Activated T-helper 2 cell treated with anti-CD3 and anti-CD28 coated beads, Interferon-gamma antibody, Interleukin-2, Interleukin-4, amounts not matched to agents 10 μg/mL and 5 μg/mL and 100 μg/mL, durations not matched to agents 14 hours and 24 hours and 36 hours (primary cell): Measurements from ENCODE around the gene ST8SIA6. TPM values are rescaled to one million over a fixed set of nuclear protein-coding genes. Genes with fewer than 3 reads are reported as not detected.
"Not testable (repeated sequence)": the region's sequence is repeated elsewhere in the genome, so short reads cannot be mapped to it uniquely, and the experiment has no call there.

Experiments used
- DNase-seq: peaks from one replicate; pipeline ENCODE4 v3.0.0; 2021; ENCODE audit warnings: low spot score
- H3K27ac Mint-ChIP-seq: one replicate; pipeline ENCODE4 v1.8.0; 2021; ENCODE audit warnings: mixed read lengths
- H3K27me3 Mint-ChIP-seq: one replicate; pipeline ENCODE4 v1.8.0; 2021; ENCODE audit warnings: low read depth, mixed read lengths
- H3K36me3 Mint-ChIP-seq: one replicate; pipeline ENCODE4 v1.8.0; 2021; ENCODE audit warnings: low read depth, mixed read lengths
- H3K4me1 Mint-ChIP-seq: one replicate; pipeline ENCODE4 v1.8.0; 2021; ENCODE audit warnings: low read depth, mixed read lengths
- H3K4me3 Mint-ChIP-seq: one replicate; pipeline ENCODE4 v1.8.0; 2021; ENCODE audit warnings: low read depth, mild to moderate bottlenecking, moderate library complexity, mixed read lengths
- H3K9me3 Mint-ChIP-seq: one replicate; pipeline ENCODE4 v1.8.0; 2021; ENCODE audit warnings: mixed read lengths
- intact Hi-C: fragments of 100-400 bp; cut with micrococcal nuclease; formaldehyde crosslinking; loops from one replicate; pipeline ENCODE4 v1.15.1; 2023
- total RNA-seq: library from RNA; stranded (reverse); gene quantifications from 2 replicates; pipeline ENCODE4 v1.2.3, GENCODE V29; 2022

Gene ST8SIA6, protein sequence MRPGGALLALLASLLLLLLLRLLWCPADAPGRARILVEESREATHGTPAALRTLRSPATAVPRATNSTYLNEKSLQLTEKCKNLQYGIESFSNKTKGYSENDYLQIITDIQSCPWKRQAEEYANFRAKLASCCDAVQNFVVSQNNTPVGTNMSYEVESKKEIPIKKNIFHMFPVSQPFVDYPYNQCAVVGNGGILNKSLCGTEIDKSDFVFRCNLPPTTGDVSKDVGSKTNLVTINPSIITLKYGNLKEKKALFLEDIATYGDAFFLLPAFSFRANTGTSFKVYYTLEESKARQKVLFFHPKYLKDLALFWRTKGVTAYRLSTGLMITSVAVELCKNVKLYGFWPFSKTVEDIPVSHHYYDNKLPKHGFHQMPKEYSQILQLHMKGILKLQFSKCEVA
- not detected in 2 replicates for total RNA-seq

DNA sequence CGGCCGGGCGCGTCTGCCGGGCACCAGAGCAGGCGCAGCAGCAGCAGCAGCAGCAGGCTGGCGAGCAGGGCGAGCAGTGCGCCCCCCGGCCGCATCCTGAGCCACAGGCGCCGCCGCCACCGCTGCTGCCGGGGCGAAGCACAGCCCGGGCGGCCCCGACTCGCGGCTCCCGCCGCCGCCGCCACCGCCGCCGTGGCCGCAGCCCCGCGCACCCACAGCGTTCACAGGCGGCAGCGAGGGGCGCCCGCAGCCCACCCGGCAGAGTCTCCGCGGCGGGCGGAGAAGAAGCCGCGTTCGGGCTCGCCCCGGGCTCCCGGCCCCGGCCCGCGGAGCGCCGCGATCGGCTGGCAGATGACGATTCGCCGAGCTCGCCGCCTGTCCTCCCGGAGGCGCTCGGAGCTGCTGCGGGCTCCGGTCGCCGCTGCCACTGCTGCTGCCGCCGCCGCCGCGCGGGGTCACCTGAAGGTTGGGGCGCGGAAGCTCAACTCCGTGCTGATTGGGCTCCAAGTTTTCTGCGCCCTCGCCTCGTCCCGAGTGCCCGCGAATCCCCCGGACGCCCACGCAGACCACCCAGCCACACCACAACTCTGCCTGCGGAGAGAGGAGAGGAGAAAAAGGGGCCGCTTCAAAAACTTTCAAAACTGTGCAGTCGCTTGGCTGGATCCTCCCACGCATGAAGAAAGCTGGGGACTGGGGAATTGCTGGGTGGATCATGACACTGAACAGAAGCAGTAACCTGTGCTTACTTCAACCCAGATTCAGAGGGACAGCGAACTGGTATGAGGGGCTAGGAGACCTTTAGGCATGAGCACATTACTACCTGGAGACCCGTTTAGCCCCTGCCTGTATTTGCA lies at the start of gene ST8SIA6:
Gene ST8SIA6, minus strand, starts transcription at position 435 of the 854 bp plus-strand sequence. Its CDS starts 340 bp downstream, at position 95.
- no peak within 1 kb of the TSS for H3K27ac Mint-ChIP-seq
- intact Hi-C loops = no loop called here
- peak within 1 kb of the TSS; percentile 78 for H3K4me3 Mint-ChIP-seq
- H3K36me3 Mint-ChIP-seq = peaks cover 8% of the 10 kb centered on the region
- H3K4me1 Mint-ChIP-seq = peaks cover 10% of the 10 kb centered on the region
- peak; percentile 31 for DNase-seq
- peaks cover 7% of the 10 kb centered on the region for H3K9me3 Mint-ChIP-seq
- peaks cover 60% of the 10 kb centered on the region for H3K27me3 Mint-ChIP-seq

DNA sequence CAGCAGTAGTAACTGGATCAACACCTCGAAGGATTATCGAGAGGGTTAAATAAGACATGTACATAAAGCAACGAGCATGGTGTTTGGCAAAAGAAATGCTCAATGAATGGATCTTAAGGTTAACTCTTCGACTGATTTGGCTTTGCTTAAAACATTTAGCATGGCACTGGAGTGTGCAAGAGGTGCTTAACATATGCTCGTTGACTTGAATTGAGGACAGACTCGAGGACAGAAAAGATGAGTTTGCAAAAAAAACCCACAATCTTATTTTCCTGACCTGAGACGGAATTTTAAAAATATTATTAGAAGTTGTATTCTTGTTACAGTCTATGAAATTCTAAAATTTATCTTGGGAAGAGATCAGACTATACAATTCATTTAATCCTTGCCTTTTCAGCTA lies 49.4 kb upstream of the ST8SIA6 start:
- Mint-ChIP-seq H3K4me1 (peaks cover 17% of the 10 kb centered on the region), H3K4me3 (no peak overlapping the region), H3K36me3 (no peaks in the 10 kb centered on the region), H3K27me3 (peaks cover 7% of the 10 kb centered on the region), H3K9me3 (peaks cover 9% of the 10 kb centered on the region), H3K27ac (no peak overlapping the region)
- DNase-seq = no peak
- intact Hi-C loops = no loop called here

DNA sequence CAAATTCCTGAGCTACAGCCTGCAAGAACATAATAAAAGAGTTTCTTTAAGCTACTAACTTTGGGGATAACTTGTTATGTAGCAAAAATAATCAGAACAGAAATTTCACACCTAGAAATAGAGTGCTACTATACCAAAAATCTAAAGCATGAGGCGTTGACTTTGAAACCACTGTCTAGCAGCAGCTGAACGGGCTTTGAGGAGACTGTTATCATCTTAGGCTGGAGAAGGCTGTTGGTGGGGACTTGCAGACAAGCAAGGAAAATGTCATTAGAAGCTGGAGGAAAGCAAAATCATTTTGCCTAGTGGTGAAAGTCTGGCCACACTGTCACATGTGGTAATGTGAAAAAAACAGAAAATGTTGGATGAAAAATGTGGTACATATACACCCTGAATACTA lies 48.4 kb upstream of the ST8SIA6 start:
- Mint-ChIP-seq H3K36me3 (no peaks in the 10 kb centered on the region), H3K9me3 (peaks cover 3% of the 10 kb centered on the region), H3K27me3 (peaks cover 8% of the 10 kb centered on the region), H3K4me3 (no peak overlapping the region), H3K27ac (no peak overlapping the region), H3K4me1 (peaks cover 11% of the 10 kb centered on the region)
- DNase-seq = no peak
- intact Hi-C loops = no loop called here

DNA sequence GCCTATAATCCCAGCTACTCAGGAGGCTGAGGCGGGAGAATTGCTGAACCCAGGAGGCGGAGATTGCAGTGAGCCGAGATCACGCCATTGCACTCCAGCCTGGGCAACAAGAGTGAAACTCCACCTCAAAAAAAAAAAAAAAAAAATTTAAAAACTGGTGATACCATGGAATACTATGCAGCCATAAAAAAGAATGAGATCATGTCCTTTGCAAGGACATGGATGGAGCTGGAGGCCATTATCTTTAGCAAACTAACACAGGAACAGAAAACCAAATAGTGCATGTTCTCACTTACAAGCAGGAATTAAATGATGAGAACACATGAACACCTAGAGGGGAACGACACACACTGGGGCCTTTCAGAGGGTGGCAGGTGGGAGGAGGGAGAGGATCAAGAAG lies 44.6 kb upstream of the ST8SIA6 start:
- intact Hi-C loops, H3K4me3 Mint-ChIP-seq, H3K27ac Mint-ChIP-seq, H3K36me3 Mint-ChIP-seq, H3K9me3 Mint-ChIP-seq, H3K4me1 Mint-ChIP-seq, DNase-seq: not testable (repeated sequence)
- peaks cover 18% of the 10 kb centered on the region for H3K27me3 Mint-ChIP-seq

DNA sequence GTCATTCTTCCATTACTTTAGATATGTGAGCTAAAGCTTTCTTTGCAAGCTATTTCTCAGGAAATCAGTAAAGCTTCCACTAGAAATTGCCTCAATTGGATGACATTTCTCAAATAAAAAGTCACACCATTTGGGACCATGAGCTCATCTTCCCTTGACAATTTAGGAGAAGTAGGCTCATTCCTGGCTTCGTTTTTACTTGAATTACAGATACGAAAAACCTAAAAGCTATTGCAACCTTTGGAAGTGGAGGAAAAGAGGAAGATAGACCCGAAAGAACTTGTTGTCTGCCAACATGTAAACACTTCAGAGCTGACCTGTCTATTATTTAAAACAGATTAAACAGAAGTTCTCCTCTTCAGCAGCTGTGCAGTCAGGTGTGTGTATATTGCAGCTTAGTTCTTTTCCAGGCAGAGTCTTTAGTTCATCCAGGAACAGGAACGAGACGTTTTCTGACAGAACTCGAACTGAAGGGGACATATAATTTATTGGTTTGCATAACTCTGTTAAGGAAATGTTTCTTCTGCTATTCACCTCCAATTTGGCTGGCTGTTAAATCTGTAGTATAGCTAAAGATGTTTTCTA lies 43.1 kb upstream of the ST8SIA6 start:
- Mint-ChIP-seq H3K4me1 (no peaks in the 10 kb centered on the region), H3K27ac (no peak overlapping the region), H3K9me3 (no peaks in the 10 kb centered on the region), H3K27me3 (peaks cover 15% of the 10 kb centered on the region), H3K4me3 (no peak overlapping the region), H3K36me3 (no peaks in the 10 kb centered on the region)
- intact Hi-C loops = no loop called here
- no peak for DNase-seq

DNA sequence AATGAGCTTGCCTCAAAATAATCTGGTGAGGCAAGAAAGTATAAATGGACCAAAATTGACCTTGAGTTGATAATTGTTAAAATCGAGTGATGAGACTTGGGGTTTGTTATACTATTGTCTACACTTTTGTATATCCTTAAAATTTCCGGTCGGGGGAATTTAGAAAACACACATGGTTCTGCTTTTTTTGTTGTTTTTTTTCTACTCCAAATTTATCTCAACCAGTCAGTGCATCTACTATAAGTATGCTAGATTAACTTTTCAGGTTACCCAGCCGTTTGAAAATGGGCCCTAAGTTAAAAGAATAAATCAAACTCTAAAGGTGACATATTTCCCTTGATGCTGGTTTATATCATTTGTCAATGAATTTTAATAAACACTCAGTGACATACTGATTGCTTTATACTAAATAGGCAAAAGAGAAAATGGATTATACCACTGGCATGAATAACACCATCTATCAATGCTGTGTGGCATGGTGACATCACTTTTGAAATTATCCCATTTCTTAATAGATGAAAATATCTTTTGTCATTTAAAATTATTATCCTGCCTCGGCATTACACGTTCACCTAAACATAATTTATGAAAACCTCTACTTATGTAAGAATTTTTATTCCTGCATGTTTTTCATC lies 40.3 kb upstream of the ST8SIA6 start:
- no peak overlapping the region for H3K4me3 Mint-ChIP-seq

DNA sequence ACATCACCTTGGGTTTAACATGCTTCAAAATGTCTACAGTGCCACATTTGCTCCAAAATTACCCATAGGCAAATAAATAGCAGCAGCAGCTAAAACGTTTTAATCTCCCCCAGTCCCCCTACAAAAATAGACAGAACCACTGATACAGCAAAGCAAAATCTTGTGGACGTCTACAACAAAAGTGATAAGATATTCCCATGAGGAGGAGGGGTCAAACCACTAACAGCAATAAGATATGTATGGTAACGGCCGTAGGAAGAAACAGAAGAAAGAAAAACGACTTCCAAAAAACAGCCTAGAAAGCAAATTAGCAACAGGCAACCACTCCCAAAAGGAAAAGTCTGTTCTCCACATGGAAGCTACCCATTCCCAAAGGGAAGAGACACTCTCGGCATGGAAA lies 34.5 kb upstream of the ST8SIA6 start:
- Mint-ChIP-seq H3K9me3 (no peaks in the 10 kb centered on the region), H3K27ac (no peak overlapping the region), H3K36me3 (no peaks in the 10 kb centered on the region), H3K4me1 (no peaks in the 10 kb centered on the region), H3K27me3 (peaks cover 3% of the 10 kb centered on the region), H3K4me3 (no peak overlapping the region)
- no peak for DNase-seq
- intact Hi-C loops = no loop called here

More for the DNA sequence above, 40.3 kb upstream of the ST8SIA6 start:
- Mint-ChIP-seq H3K36me3 (no peaks in the 10 kb centered on the region), H3K4me1 (no peaks in the 10 kb centered on the region), H3K27ac (no peak overlapping the region), H3K27me3 (peaks cover 13% of the 10 kb centered on the region), H3K9me3 (no peaks in the 10 kb centered on the region)
- no peak for DNase-seq
- intact Hi-C loops = no loop called here

DNA sequence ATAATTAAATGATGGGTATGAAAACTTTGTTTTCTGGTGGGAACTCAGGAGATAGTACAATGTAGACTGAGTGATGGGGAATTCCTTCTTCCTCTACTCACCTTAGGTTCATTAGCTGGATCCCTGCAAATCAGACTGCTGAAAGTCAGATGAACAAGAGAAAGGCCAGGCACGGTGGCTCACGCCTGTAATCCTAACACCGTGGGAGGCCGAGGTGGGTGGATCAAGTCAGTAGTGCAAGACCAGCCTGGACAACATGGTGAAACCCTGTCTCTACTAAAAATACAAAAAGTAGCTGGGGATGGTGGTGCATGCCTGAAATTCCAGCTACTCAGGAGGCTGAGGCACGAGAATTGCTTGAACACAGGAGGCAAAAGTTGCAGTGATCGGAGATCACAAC lies 28.7 kb upstream of the ST8SIA6 start:
- Mint-ChIP-seq H3K4me3 (no peak overlapping the region), H3K4me1 (no peaks in the 10 kb centered on the region), H3K27me3 (peaks cover under 1% of the 10 kb centered on the region), H3K36me3 (no peaks in the 10 kb centered on the region), H3K27ac (no peak overlapping the region), H3K9me3 (no peaks in the 10 kb centered on the region)
- DNase-seq = no peak
- intact Hi-C loops = no loop called here

DNA sequence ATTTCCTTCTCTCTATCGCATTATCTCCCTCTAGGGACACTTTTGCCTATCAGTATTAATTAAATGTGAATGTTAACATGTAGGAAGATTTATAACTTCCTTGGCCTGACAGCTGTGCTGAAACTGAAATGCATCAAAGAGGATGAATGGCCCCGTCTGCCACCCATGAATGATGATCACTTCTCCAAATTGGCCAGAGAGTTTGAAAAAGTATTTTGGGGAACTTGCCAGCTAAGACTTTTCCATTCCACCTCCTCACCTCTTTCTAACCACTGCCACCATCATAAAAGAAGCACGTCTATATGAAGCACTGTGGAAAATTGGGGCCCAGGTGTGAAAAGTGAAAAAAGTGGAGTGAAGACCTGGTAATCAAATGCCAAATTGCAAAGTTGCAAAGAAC lies 25.4 kb upstream of the ST8SIA6 start:
- intact Hi-C loops = no loop called here
- H3K36me3 Mint-ChIP-seq = no peaks in the 10 kb centered on the region
- no peaks in the 10 kb centered on the region for H3K4me1 Mint-ChIP-seq
- no peak for DNase-seq
- no peaks in the 10 kb centered on the region for H3K9me3 Mint-ChIP-seq
- peaks cover 10% of the 10 kb centered on the region for H3K27me3 Mint-ChIP-seq
- H3K27ac Mint-ChIP-seq = no peak overlapping the region
- H3K4me3 Mint-ChIP-seq = no peak overlapping the region

DNA sequence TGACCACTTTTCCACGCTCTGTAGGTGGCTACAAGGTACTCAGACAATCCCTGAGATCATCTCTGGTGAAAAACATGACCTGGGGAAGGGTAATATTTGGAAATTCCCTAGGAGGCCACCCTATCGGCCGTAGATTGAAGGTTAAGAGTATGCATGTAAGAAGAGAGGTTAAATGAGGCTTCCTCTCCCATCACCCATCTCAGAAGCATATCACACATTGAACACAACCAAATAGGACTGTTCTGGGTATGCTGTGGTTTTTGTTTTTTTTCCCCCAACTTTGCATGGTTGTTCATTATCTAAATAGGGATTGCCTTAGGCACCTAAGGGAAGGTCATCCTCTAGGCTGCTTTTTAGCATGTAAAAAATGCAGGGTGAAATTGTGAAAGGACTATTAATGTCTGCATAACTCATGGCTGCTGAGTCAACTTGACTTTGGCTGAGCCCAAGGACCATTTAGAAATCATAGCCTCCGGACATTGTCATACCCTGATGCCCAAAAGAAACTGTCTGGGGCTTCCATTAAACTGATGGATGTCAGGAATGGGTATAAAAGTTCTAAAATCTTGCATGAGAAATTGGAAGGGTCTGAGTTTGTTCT lies 24.7 kb upstream of the ST8SIA6 start:
- no peaks in the 10 kb centered on the region for H3K9me3 Mint-ChIP-seq
- peaks cover 13% of the 10 kb centered on the region for H3K27me3 Mint-ChIP-seq
- intact Hi-C loops = no loop called here
- no peak overlapping the region for H3K4me3 Mint-ChIP-seq
- H3K36me3 Mint-ChIP-seq = no peaks in the 10 kb centered on the region
- no peak overlapping the region for H3K27ac Mint-ChIP-seq
- H3K4me1 Mint-ChIP-seq = no peaks in the 10 kb centered on the region
- no peak for DNase-seq

DNA sequence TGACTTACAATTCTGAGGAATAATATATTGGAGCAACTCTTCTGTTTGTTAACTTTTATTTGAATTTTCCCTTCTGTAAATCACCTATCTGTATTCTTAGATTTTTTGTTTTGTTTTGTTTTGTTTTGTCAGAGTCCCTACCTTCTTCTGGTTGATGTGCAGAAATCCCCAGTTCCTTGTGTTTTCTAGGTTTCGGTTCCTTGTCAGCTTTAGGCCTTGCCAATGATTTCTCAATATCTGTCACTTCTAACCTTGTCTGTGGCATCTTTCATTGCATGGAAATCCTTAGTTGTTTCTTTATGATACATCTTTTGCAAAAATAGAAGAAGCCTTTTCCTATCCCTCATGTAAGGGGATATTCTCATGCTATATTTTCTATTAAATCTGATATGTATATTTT lies 21.7 kb upstream of the ST8SIA6 start:
- Mint-ChIP-seq H3K9me3 (no peaks in the 10 kb centered on the region), H3K36me3 (no peaks in the 10 kb centered on the region), H3K27ac (no peak overlapping the region), H3K4me3 (no peak overlapping the region), H3K4me1 (peaks cover 5% of the 10 kb centered on the region), H3K27me3 (peaks cover 24% of the 10 kb centered on the region)
- intact Hi-C loops = no loop called here
- DNase-seq = no peak

DNA sequence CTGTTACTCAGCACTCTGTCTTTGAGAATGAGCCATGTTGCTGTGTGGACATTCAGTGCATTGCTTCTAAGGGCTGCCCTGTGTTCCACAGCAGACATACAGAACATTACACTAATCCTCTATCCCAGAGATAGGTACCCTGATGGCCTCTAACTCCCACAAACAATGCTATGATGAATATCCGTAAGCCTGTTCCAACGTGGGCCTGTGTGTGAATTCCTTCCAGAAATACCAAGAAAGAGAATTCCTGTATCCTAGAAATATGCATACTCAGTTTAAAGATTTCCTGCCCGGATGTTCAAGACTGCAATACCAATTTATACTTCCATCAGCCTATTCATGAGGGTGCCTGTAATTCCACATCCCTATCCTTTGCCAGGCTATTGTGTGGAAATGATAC lies 21.3 kb upstream of the ST8SIA6 start:
- no peak for DNase-seq
- H3K4me1 Mint-ChIP-seq = peaks cover 5% of the 10 kb centered on the region
- no peak overlapping the region for H3K27ac Mint-ChIP-seq
- no peaks in the 10 kb centered on the region for H3K9me3 Mint-ChIP-seq
- H3K27me3 Mint-ChIP-seq = peaks cover 24% of the 10 kb centered on the region
- no peak overlapping the region for H3K4me3 Mint-ChIP-seq
- H3K36me3 Mint-ChIP-seq = no peaks in the 10 kb centered on the region
- intact Hi-C loops = no loop called here
